H9 (cell line): ENCODE results near the gene RASSF3. TPM values are rescaled to one million over a fixed set of nuclear protein-coding genes. Genes with fewer than 3 reads are reported as not detected.

Source experiments
- DNase-seq: peaks from one replicate; pipeline ENCODE4 v3.0.0-alpha.2; 2017
- H2AFZ ChIP-seq: one replicate; pipeline ENCODE4 v1.6.1; 2013; ENCODE audit warnings: mild to moderate bottlenecking, low read length, control low read depth, moderate library complexity
- H2AK5ac ChIP-seq: 2 replicates; pipeline ENCODE4 v1.6.1; 2013; ENCODE audit warnings: low read length, control low read depth, mixed read lengths; ENCODE audit not compliant: insufficient read length
- H2BK120ac ChIP-seq: one replicate; pipeline ENCODE4 v1.6.1; 2013; ENCODE audit warnings: low read depth, mild to moderate bottlenecking, low read length, control low read depth, inconsistent platforms; ENCODE audit not compliant: poor library complexity, severe bottlenecking
- H2BK12ac ChIP-seq: 2 replicates; pipeline ENCODE4 v1.6.1; 2013; ENCODE audit warnings: low read length, control low read depth, mixed read lengths, low read depth; ENCODE audit not compliant: insufficient read length
- H2BK15ac ChIP-seq: 2 replicates; pipeline ENCODE4 v1.6.1; 2013; ENCODE audit warnings: low read depth, low read length, control low read depth
- H2BK20ac ChIP-seq: one replicate; pipeline ENCODE4 v1.6.1; 2013; ENCODE audit warnings: low read depth, mild to moderate bottlenecking, low read length, control low read depth, inconsistent platforms; ENCODE audit not compliant: poor library complexity, severe bottlenecking
- H2BK5ac ChIP-seq: 2 replicates; pipeline ENCODE4 v1.6.1; 2013; ENCODE audit warnings: low read length, control low read depth, mixed read lengths; ENCODE audit not compliant: insufficient read length
- H3K14ac ChIP-seq: 2 replicates; pipeline ENCODE4 v1.6.1; 2013; ENCODE audit warnings: low read length, control low read depth; ENCODE audit not compliant: insufficient read depth
- H3K18ac ChIP-seq: 2 replicates; pipeline ENCODE4 v1.6.1; 2013; ENCODE audit warnings: low read depth, mild to moderate bottlenecking, mixed read lengths, low read length, control low read depth; ENCODE audit not compliant: insufficient read length
- H3K23ac ChIP-seq: 2 replicates; pipeline ENCODE4 v1.6.1; 2013; ENCODE audit warnings: low read length, control low read depth, mixed read lengths, low read depth; ENCODE audit not compliant: insufficient read length
- H3K23me2 ChIP-seq: 2 replicates; pipeline ENCODE4 v1.6.1; 2013; ENCODE audit warnings: low read depth, mild to moderate bottlenecking, mixed read lengths, low read length, control low read depth; ENCODE audit not compliant: insufficient read length, poor library complexity, severe bottlenecking
- H3K27ac ChIP-seq: 2 replicates; pipeline ENCODE4 v1.5.1; 2013; ENCODE audit warnings: low read length, control low read depth, mixed read lengths, low read depth; ENCODE audit not compliant: insufficient read length
- H3K27me3 ChIP-seq: 2 replicates; pipeline ENCODE4 v1.6.1; 2013; ENCODE audit warnings: low read length, control low read depth, inconsistent platforms; ENCODE audit not compliant: insufficient read depth
- H3K4ac ChIP-seq: 2 replicates; pipeline ENCODE4 v1.6.1; 2013; ENCODE audit warnings: low read depth, mild to moderate bottlenecking, control low read depth, inconsistent platforms, low read length, moderate library complexity
- H3K4me1 ChIP-seq: 2 replicates; pipeline ENCODE4 v1.6.1; 2013; ENCODE audit warnings: low read length, control low read depth, inconsistent platforms; ENCODE audit not compliant: insufficient read depth
- H3K4me2 ChIP-seq: 2 replicates; pipeline ENCODE4 v1.6.1; 2013; ENCODE audit warnings: low read length, control low read depth, mixed read lengths; ENCODE audit not compliant: insufficient read length, insufficient read depth
- H3K56ac ChIP-seq: 2 replicates; pipeline ENCODE4 v1.6.1; 2013; ENCODE audit warnings: low read depth, mild to moderate bottlenecking, mixed read lengths, low read length, control low read depth; ENCODE audit not compliant: insufficient read length
- H3K79me1 ChIP-seq: 2 replicates; pipeline ENCODE4 v1.6.1; 2013; ENCODE audit warnings: low read depth, mild to moderate bottlenecking, moderate library complexity, low read length, control low read depth, inconsistent platforms; ENCODE audit not compliant: insufficient read depth, poor library complexity, severe bottlenecking
- H3K79me2 ChIP-seq: 2 replicates; pipeline ENCODE4 v1.6.1; 2013; ENCODE audit warnings: low read length, control low read depth, inconsistent platforms; ENCODE audit not compliant: insufficient read depth
- H3K9ac ChIP-seq: 2 replicates; pipeline ENCODE4 v1.6.1; 2013; ENCODE audit warnings: low read length, control low read depth, mixed read lengths; ENCODE audit not compliant: insufficient read length; ENCODE audit errors: extremely low read depth
- H3K9me3 ChIP-seq: one replicate; pipeline ENCODE4 v1.6.1; 2013; ENCODE audit warnings: low read depth, low read length, inconsistent platforms; ENCODE audit not compliant: control insufficient read depth
- H3T11ph ChIP-seq: one replicate; pipeline ENCODE4 v1.6.1; 2013; ENCODE audit warnings: mild to moderate bottlenecking, low read length, control low read depth, inconsistent platforms
- H4K20me1 ChIP-seq: one replicate; pipeline ENCODE4 v1.6.1; 2013; ENCODE audit not compliant: control insufficient read depth, insufficient read length, insufficient read depth
- H4K5ac ChIP-seq: 2 replicates; pipeline ENCODE4 v1.6.1; 2013; ENCODE audit warnings: low read depth, mild to moderate bottlenecking, mixed read lengths, low read length, control low read depth; ENCODE audit not compliant: insufficient read length
- H4K8ac ChIP-seq: replicated peaks from 2 replicates; pipeline ENCODE4 v1.6.1; 2013; ENCODE audit warnings: low read length, control low read depth, mixed read lengths, low read depth; ENCODE audit not compliant: insufficient read length
- H4K91ac ChIP-seq: 2 replicates; pipeline ENCODE4 v1.6.1; 2013; ENCODE audit warnings: low read depth, mild to moderate bottlenecking, moderate library complexity, mixed read lengths, low read length, control low read depth; ENCODE audit not compliant: insufficient read length
- H3K27ac Mint-ChIP-seq, 3 experiments: 2 replicates in 2 of 3; 3 replicates in 1 of 3; pipeline ENCODE4 v1.8.0; 2020 to 2021; ENCODE audit warnings: mixed read lengths in 3 of 3, mild to moderate bottlenecking in 1 of 3, moderate library complexity in 1 of 3
- H3K27me3 Mint-ChIP-seq: 2 replicates; pipeline ENCODE4 v1.8.0; 2021; ENCODE audit warnings: low read depth, mild to moderate bottlenecking, moderate library complexity, mixed read lengths
- H3K36me3 Mint-ChIP-seq, 3 experiments: 2 replicates in 2 of 3; 3 replicates in 1 of 3; pipeline ENCODE4 v1.8.0; 2020 to 2021; ENCODE audit warnings: low read depth in 3 of 3, mixed read lengths in 3 of 3; ENCODE audit not compliant: insufficient read depth in 1 of 3
- H3K4me1 Mint-ChIP-seq, 2 experiments: 2 replicates each; pipeline ENCODE4 v1.8.0; 2020; ENCODE audit warnings: mixed read lengths in 2 of 2
- H3K4me3 Mint-ChIP-seq, 2 experiments: 2 replicates in 1 of 2; 3 replicates in 1 of 2; pipeline ENCODE4 v1.8.0; 2020 to 2021; ENCODE audit warnings: mild to moderate bottlenecking in 2 of 2, mixed read lengths in 2 of 2, moderate library complexity in 1 of 2
- H3K9me3 Mint-ChIP-seq, 2 experiments: 2 replicates in 1 of 2; 3 replicates in 1 of 2; pipeline ENCODE4 v1.8.0; 2020; ENCODE audit warnings: mild to moderate bottlenecking in 2 of 2, mixed read lengths in 2 of 2, moderate library complexity in 1 of 2
- CTCF ChIP-seq: fragments of 200-600 bp; sonication (generic); conservative IDR thresholded peaks from 3 replicates; pipeline ENCODE4 v1.8.0; 2021; ENCODE audit warnings: antibody characterized with exemption, mild to moderate bottlenecking
- WGBS: extraction: QIAGEN DNeasy Blood & Tissue Kit; methylation state at CpG from one replicate; pipeline ENCODE4 v1.1.7; 2013; ENCODE audit warnings: missing lambda C conversion rate, low lambda C conversion rate, mixed read lengths; ENCODE audit not compliant: insufficient read length; ENCODE audit errors: extremely low coverage; 5-methylcytosine and 5-hydroxymethylcytosine counted together
- total RNA-seq: library from RNA; stranded (reverse); gene quantifications from 2 replicates; pipeline ENCODE4 v1.2.1, GENCODE V29; 2021

Gene RASSF3
- total RNA-seq, 1 experiment from 2014 or later, result 45.1 TPM

- H3K9me3 ChIP-seq, result no peaks in the 10 kb centered on the region
- DNase-seq, result no peak
- TF ChIP-seq CTCF, result no peak
- H3K4me1 ChIP-seq, result peaks cover 3% of the 10 kb centered on the region; the same call in 1 of the 2 replicates
- WGBS, result no CpG with 5 or more reads among the region's 13 CpGs
- Mint-ChIP-seq H3K9me3 (no peaks in the 10 kb centered on the region), H3K27ac (0 out of 7 replicates have a peak overlapping the region, but pooled peaks of 1 of the 3 experiments have one; percentile 47), H3K4me1 (peaks cover 26 to 36% of the 10 kb centered on the region in 2 experiments), H3K27me3 (no peaks in the 10 kb centered on the region), H3K36me3 (peaks cover 0 to 2% (median 1%) of the 10 kb centered on the region in 3 experiments; a peak in 5 of 7 replicates), H3K4me3 (no peak overlapping the region)
- no peaks in the 10 kb centered on the region for H3K27me3 ChIP-seq
- no peak overlapping the region for H3K4me2 ChIP-seq
- H3K79me1 ChIP-seq, result peaks cover 15% of the 10 kb centered on the region
- no peak overlapping the region for H2AFZ ChIP-seq
- H2BK20ac ChIP-seq, result no peak overlapping the region
- no peak overlapping the region for H4K5ac ChIP-seq
- H3K79me2 ChIP-seq, result peaks cover 16% of the 10 kb centered on the region; the same call in 1 of the 2 replicates
- H3K4ac ChIP-seq, result no peak overlapping the region
- H3K14ac ChIP-seq, result no peak overlapping the region
- H2BK120ac ChIP-seq, result no peak overlapping the region
- no peak overlapping the region for H3K23ac ChIP-seq
- no peak overlapping the region for H2BK12ac ChIP-seq
- no peak overlapping the region for H3K56ac ChIP-seq
- H3K23me2 ChIP-seq, result no peaks in the 10 kb centered on the region
- no peak overlapping the region for H3K27ac ChIP-seq
- no peak overlapping the region for H2BK5ac ChIP-seq
- H4K20me1 ChIP-seq, result no peaks in the 10 kb centered on the region
- H3T11ph ChIP-seq, result no peak overlapping the region
- H4K8ac ChIP-seq, result no peak overlapping the region
- no peak overlapping the region for H3K18ac ChIP-seq
- no peak overlapping the region for H3K9ac ChIP-seq
- no peak overlapping the region for H2BK15ac ChIP-seq
- no peak overlapping the region for H2AK5ac ChIP-seq
- H4K91ac ChIP-seq, result no peak overlapping the region
These were observed 11.1 kb downstream of the RASSF3 start for GRCh38 chr12:64621257-64621942.
